ENCODE data around the gene KRTAP10-12.

GRCh38 chr21:44742418-44743153, 45.6 kb downstream of the KRTAP10-12 start:
- TF ChIP-seq, protein P1, sequence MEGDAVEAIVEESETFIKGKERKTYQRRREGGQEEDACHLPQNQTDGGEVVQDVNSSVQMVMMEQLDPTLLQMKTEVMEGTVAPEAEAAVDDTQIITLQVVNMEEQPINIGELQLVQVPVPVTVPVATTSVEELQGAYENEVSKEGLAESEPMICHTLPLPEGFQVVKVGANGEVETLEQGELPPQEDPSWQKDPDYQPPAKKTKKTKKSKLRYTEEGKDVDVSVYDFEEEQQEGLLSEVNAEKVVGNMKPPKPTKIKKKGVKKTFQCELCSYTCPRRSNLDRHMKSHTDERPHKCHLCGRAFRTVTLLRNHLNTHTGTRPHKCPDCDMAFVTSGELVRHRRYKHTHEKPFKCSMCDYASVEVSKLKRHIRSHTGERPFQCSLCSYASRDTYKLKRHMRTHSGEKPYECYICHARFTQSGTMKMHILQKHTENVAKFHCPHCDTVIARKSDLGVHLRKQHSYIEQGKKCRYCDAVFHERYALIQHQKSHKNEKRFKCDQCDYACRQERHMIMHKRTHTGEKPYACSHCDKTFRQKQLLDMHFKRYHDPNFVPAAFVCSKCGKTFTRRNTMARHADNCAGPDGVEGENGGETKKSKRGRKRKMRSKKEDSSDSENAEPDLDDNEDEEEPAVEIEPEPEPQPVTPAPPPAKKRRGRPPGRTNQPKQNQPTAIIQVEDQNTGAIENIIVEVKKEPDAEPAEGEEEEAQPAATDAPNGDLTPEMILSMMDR (IDR thresholded peaks at IDR 0.05): no peak
- TF ChIP-seq POLR2A (IDR thresholded peaks at IDR 0.05; ENCODE audit: low read depth): no peak
